Fibroblast of mammary gland (primary cell): ENCODE results near the gene OTUD4.

Experiments
- DNase-seq: peaks from one replicate; pipeline ENCODE4 v3.0.0-alpha.2; 2010; ENCODE audit warnings: low read depth
- H3K4me3 ChIP-seq: 2 replicates; pipeline ENCODE4 v1.5.1; 2011; ENCODE audit warnings: low read depth, mild to moderate bottlenecking, low read length, moderate library complexity; ENCODE audit not compliant: control insufficient read depth
- CTCF ChIP-seq: conservative IDR thresholded peaks from 2 replicates; pipeline ENCODE4 v1.5.1; 2011; ENCODE audit warnings: low read depth, low read length, inconsistent platforms; ENCODE audit not compliant: control insufficient read depth, insufficient read depth

Gene OTUD4

DNA sequence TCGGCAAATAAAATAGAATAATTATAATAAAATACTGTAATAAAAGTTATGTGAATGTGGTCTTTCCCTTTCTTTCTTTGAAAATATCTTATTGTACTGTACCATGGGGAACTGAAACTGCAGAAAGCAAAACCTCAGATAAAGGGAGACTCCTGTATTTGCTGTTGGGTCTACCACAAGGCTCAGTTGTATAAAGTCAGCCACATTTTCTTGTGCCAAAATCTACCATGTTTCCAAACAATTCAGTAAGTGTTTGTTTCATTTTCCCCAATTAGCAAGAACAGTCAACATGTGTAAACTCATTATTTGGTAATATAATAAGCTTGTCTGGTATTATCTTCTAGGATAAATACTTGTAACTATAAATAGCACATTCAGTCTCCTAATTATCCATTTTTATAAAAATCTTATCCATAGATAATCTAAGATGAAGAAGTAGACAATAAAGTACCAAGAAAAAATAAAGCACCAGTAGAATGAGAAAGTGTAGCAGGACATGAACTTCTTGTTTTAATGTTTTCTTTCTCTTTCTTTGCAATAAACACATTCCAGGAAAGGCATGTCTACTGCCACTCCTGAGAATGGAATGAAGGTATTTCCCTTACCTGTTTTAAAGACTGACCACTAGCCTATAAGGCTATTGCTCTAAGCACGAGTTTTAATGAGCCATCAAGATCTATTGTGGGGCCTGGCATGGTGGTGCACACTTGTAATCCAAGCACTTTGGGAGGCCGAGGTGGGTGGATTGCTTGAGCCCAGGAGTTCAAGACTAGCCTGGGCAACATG, 15.0 kb upstream of the OTUD4 start:
- no peak for TF ChIP-seq CTCF
- H3K4me3 ChIP-seq = no peak overlapping the region
- no peak for DNase-seq

GRCh38 chr4:145189981-145190380, 9.6 kb upstream of the OTUD4 start:
- H3K4me3 ChIP-seq = no peak overlapping the region
- TF ChIP-seq CTCF = no peak
- DNase-seq = no peak

GRCh38 chr4:145186729-145187128, 6.3 kb upstream of the OTUD4 start:
- H3K4me3 ChIP-seq = no peak overlapping the region
- no peak for TF ChIP-seq CTCF
- no peak for DNase-seq

GRCh38 chr4:145183581-145183980, 3.2 kb upstream of the OTUD4 start:
- no peak overlapping the region for H3K4me3 ChIP-seq
- TF ChIP-seq CTCF = no peak
- DNase-seq = no peak

- H3K4me3 ChIP-seq = no peak overlapping the region
- no peak for TF ChIP-seq CTCF
- DNase-seq = no peak
Measured at GRCh38 chr4:145183023-145183422, 2.6 kb upstream of the OTUD4 start.

- no peak overlapping the region for H3K4me3 ChIP-seq
- TF ChIP-seq CTCF = no peak
- DNase-seq = no peak
Measured at GRCh38 chr4:145182222-145182621, 1.8 kb upstream of the OTUD4 start.

GRCh38 chr4:145181091-145181501, 707 bp upstream of the OTUD4 start:
- peak; percentile 50 for DNase-seq
- no peak for TF ChIP-seq CTCF
- H3K4me3 ChIP-seq = peak overlapping the region; percentile 67

- H3K4me3 ChIP-seq = peak overlapping the region; percentile 87
- DNase-seq = peak; percentile 33
Measured at GRCh38 chr4:145179861-145180297, 510 bp downstream of the OTUD4 start.
